ENCODE results near the gene LHPP.

Gene LHPP

DNA sequence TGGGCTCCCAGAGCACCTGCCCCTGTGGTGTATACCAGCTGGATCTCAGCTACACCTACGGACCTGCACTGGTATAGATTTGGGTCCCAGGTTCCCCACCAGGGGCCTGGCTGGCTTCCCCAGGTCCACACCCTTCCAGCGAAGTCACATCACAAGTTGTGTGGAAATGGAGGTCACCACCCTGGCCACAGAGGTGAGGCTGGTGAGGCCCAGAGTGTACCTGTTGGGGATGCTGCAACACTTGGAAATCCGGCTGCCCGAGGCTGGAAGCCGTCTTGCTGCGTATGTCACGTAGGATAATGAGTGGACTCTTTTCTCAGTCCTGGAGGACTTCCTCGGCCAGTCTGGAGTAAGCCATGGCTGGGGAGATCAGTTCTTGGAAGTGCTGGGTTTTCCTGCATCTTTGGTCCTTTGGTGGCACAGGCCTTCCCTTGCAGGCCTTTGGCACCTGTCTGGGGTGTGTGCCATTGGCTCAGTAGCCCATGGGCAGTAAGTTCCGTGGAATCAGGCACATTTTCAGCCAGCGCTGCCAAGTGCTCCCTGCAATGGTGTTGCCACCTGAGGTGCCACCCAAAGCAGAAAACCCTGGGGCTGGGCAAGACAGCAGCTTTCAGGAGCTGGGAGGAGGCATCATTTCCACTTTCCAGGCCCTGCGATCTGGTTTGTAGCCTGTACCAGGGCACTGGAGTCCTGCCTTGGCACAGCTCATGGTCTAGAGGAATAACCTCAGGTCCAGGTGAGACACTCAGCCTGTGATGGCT is 97.9 kb downstream of the LHPP start:
- TF ChIP-seq GATA3 (IDR thresholded peaks at IDR 0.05; ENCODE audit: low read depth, low read length) (no peak), GATA2 (IDR thresholded peaks at IDR 0.05; ENCODE audit: low read depth, low read length) (no peak)

DNA sequence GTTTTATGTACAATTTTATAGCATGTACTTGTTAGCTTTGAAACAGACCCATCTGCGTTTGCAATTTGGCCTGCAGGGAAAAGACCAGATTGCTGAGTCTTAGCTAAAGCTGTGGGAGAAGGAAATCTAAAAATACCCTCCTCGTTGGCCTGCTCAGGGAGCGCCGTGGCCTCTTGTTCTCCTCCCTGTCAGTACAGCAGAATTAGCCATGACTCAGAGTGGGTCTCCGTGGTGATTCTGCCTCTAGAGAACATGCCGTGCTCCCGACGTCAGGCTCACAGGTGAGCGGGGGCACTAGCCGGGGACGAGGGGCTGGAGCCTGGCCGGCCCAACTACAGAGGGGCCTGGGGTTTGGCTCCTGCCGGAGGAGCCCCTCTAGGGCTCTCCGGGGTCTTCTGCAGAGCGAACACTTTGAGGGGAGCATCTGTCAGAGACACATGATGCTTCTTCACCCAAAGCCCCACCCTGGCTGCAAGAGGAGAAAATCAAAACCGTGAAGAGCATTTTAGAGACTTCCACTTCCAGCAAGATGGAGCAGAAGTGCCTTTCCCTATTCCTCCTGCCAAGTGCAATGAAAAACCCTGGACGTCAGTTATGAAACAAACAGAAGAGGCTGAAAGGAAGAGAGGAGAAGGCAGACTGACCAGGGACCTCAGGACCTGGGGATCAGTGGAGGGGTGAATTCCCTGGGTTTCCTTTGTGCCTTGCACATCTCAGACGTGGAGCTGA is 98.9 kb downstream of the LHPP start:
- TF ChIP-seq GATA2 (IDR thresholded peaks at IDR 0.05; ENCODE audit: low read depth, low read length) (no peak), GATA3 (IDR thresholded peaks at IDR 0.05; ENCODE audit: low read depth, low read length) (no peak)

DNA sequence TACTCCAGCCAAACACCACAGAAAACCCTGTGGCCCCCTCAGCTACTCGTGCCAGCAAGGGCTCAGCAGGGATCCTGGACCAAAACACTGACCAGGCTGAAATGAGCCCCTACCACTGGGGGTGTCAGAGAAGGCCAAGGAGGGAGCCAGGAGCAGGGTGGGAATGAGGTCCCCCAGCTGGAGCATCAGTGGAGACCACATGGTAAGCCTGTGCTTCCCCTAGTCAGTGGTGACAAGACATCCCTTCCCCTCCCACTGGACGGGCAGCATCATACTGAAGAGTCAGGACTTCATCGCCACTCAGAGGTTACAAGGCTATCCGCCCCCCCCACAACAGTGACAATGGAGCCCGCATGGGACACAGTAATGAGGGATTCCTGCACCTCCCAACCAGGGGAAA is 99.6 kb downstream of the LHPP start:
- no peak for TF ChIP-seq GATA3 (IDR thresholded peaks at IDR 0.05; ENCODE audit: low read depth, low read length)
- TF ChIP-seq GATA2 (IDR thresholded peaks at IDR 0.05; ENCODE audit: low read depth, low read length) = no peak

DNA sequence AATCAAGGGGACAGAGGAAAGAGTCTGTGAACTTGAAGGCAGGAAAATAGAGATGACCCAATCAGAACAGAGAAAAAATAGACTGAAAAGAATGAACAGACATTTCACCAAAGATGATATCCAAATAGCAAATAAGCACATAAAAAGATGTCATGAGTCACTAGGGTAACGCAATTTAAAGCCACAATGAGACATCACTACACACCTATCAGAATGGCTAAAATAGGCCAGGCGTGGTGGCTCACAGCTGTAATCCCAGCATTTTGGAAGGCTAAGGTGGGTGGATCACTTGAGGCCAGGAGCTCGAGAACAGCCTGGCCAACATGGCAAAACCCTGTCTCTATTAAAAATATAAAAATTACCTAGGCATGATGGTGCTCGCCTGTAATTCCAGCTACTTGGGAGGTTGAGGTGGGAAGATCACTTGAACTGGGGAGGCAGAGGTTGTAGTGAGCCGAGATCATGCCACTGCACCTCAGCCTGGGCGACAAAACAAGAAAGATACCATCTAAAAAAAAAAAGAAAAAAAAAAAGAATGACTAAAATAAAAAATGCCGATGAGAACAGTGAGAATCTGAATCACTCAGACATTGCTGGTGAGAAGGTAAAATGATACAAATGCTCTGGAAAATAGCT is 100.9 kb downstream of the LHPP start:
- TF ChIP-seq GATA2 (IDR thresholded peaks at IDR 0.05; ENCODE audit: low read depth, low read length) (no peak), GATA3 (IDR thresholded peaks at IDR 0.05; ENCODE audit: low read depth, low read length) (no peak)

DNA sequence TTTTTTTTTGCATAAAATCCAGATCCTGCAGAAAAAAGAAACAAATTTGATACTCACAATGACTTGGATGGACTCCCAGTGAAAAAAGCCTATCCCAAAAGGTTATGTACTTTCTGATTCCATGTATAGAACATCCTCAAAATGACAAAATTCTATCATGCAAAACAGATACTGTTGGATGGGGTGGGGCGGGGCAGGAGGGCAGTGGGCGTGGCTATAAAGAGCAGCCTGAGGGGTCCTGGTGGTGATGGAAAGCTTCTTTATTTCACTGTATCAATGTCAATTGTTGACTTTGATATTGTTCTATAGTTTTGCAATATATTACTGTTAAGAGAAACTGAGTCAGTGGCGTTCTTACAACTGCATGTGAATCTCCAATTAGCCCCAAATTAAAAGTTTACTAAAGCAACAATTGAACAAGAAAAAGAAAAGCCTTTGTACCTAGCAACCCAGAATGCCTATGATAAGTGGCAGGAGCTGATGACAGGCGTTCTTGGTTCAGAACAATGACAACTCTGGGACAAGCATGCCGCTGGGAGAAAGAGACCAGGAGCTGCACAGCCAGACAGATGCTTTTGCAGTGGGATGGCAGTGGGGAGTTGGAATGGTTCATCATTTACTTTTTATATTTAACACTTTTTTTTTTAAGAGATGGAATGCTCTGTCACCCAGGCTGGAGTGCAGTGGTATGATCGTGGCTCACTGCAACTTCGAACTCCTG is 101.9 kb downstream of the LHPP start:
- TF ChIP-seq GATA3 (IDR thresholded peaks at IDR 0.05; ENCODE audit: low read depth, low read length) (no peak), GATA2 (IDR thresholded peaks at IDR 0.05; ENCODE audit: low read depth, low read length) (no peak)

DNA sequence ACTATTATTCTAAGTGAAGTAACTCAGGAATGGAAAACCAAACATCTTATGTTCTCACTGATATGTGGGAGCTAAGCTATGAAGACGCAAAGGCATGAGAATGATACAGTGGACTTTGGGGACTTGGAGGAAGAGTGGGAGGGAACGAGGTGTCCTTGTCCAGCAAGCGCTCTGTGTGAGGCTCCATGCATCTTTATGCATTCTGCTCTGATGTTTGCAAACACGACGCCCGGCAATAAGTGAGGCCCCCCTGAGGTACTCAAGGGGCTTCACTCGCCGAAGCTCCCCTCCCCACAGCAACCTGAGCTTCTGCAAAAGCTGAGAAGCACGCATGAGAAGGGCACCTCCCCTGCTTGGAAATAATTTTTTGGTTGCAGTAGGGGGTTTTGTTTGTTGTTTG is 103.3 kb downstream of the LHPP start:
- no peak for TF ChIP-seq GATA3 (IDR thresholded peaks at IDR 0.05; ENCODE audit: low read depth, low read length)
- TF ChIP-seq GATA2 (IDR thresholded peaks at IDR 0.05; ENCODE audit: low read depth, low read length) = no peak

DNA sequence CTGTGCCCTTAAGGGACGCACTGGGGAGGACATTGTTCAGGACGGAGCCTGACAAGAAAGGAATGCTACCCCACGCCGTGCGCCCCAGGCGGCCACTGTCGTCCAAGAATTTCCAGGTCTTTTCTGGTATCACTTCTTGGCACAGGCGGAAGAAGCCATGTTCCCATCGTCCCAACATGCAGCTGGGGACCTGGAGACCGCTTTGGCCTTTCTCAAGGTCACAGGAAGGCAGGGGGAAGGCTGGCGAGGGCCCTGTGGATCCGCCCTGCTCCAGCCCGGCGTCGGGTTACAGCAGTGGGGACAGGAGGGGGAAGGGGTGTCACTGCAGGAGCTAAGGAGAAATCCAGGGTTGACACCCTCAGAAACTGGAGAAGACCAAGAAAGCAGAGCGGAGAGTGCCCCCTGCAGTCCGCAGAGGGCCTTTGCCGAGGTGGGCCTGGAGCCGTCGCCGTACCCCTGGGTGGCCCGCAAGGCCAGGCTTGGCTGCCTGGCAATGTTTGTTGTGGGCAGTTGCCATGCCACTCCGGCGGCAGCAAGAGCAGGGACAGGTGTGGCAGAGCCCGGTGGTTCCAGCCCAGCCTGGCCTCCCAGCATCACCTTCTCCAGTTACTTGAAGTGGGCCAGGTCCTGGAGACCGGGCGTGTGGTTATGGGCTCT is 104.1 kb downstream of the LHPP start:
- TF ChIP-seq GATA3 (IDR thresholded peaks at IDR 0.05; ENCODE audit: low read depth, low read length) = no peak

DNA sequence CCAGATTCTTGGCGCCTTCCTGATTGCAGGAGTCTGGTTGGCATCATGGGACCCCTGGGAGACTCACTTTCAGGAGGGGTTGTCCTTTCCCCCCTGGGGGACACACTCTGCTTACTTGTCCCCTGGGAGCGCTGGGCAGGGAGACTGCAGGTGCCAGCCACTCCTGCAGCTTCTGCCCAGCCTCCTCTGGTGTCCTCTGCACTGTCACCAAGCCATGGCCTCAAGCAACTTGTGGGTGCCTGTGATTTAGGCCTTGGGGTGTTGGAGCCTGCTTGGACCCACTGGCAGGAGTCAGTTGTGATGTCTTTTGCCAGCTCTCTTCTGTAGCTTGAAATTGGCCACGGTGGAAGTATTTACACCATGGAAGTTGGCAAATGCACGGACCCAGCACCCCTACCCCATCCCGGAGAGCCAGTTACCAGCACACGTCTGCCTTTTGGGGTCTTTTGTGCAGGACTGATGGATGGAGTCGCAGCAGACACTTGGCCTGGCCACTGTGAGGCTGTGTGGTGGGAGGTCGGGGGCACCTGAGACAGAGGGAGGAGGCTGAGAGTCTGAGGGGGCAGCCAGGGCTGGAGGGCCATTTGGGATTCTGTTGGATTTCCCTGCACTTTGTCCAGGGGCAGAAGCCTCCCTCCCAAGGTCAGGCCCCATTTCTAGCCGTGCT is 104.7 kb downstream of the LHPP start:
- TF ChIP-seq GATA3 (IDR thresholded peaks at IDR 0.05; ENCODE audit: low read depth, low read length) (no peak), GATA2 (IDR thresholded peaks at IDR 0.05; ENCODE audit: low read depth, low read length) (no peak)

DNA sequence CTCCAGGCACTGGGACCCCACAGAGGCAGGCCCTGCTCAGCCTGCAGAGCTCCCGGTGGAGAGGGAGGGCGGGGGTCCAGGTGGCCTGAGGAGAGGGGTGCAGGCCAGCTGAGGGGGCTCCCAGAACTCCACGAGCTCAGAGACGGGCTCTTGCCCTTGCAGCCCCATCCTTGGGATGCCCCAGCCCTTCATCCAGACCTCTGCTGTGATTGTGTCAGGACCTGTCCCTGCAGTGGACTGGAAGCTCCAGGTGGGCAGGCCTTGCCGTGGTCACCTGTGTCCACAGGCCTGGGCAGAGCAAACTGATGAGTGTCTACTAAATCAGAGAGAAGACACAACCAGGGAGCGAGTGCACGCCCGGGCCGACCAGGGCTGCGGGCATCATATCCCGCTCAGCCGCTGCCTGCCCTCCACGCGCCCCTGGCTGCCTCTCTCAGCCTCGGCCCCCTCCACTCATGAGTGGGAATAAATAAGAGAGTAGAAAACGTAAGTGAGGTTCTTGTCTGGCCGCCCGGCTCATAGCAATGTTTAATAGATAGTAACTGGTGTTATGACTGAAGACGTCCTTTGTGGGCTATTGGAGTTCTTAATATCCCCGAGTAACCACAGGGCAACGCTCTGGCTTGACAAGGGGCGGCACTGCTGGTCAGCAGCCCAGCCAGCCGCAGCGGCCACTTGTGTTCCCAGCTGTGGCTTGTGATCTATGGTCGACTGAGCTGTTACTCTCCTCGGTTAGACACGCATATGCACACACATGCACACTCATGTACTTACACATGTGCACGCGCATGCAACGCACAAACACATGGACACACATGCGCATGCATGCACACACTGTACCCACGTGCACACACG is 105.6 kb downstream of the LHPP start:
- no peak for TF ChIP-seq GATA3 (IDR thresholded peaks at IDR 0.05; ENCODE audit: low read depth, low read length)
- no peak for TF ChIP-seq GATA2 (IDR thresholded peaks at IDR 0.05; ENCODE audit: low read depth, low read length)

DNA sequence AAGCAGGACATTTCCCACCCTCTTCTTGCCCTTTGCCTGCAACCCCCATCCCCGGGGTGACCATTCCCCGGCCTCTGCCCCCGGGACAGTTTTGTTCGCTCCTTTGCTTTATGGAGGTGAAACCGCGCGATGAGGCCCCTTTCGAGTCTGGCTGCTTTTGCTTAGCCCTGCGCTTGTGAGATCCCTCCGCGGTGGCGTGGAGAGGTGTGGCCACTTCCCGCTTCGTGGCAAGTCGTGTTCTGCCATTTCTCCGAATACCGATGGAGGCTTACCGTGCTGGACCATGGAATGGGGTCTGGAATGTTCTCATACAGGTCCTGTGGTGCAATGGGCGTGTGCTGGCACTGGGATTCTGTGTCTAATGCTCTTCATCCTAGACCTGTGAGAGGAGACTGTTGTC is 106.7 kb downstream of the LHPP start:
- TF ChIP-seq GATA3 (IDR thresholded peaks at IDR 0.05; ENCODE audit: low read depth, low read length) (no peak), GATA2 (IDR thresholded peaks at IDR 0.05; ENCODE audit: low read depth, low read length) (no peak)

DNA sequence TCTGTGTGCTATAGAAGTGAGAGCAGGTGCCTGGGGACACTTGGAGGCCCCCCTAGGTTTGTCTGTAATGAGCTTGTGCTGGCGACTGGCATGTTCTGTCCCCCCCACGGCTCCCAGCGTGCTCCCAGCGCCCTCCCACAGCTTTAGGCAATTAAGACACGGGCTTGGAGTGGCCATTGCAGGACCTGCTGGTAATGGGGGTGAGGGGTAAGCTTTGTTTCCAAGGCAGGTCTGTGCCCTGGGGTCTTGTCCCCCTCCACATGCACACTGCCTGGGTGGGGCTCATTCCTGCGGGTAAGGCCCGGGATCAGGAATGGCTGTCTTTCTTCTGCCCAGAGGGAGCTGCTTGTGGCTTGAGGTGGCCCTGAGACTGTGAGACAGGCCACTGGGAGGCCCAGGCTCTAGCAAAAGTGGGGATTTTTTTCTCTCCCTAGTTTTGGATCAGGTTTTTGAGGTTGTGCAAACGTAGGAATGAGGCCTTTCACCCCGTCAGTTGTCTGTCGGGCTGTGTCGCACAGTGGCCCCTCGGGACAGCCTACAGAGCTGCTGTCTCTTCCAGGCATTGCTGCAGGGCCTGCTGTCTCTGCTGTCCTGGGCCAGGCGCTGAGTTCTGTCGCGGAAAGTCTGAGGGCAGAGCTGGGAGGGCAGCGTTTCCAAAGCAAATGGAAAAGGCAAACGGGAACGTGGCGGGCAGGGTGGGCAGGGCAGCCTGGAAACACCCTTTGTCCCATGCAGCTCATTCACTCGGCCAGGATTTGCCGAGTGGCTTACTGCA is 107.4 kb downstream of the LHPP start:
- no peak for TF ChIP-seq GATA3 (IDR thresholded peaks at IDR 0.05; ENCODE audit: low read depth, low read length)
- no peak for TF ChIP-seq GATA2 (IDR thresholded peaks at IDR 0.05; ENCODE audit: low read depth, low read length)

Measured in SH-SY5Y (cell line).